ENCODE results near the gene RAB11FIP4. TPM values are rescaled to one million over a fixed set of nuclear protein-coding genes. Genes with fewer than 3 reads are reported as not detected.
A peak's percentile ranks its signal among the peaks of the same experiment; 100 is the strongest.

Gene RAB11FIP4
- total and polyA plus RNA-seq, 2 donors (not counting 1 experiment from before 2014, with no cell fraction given) = 17.0 to 70.5 TPM

DNA sequence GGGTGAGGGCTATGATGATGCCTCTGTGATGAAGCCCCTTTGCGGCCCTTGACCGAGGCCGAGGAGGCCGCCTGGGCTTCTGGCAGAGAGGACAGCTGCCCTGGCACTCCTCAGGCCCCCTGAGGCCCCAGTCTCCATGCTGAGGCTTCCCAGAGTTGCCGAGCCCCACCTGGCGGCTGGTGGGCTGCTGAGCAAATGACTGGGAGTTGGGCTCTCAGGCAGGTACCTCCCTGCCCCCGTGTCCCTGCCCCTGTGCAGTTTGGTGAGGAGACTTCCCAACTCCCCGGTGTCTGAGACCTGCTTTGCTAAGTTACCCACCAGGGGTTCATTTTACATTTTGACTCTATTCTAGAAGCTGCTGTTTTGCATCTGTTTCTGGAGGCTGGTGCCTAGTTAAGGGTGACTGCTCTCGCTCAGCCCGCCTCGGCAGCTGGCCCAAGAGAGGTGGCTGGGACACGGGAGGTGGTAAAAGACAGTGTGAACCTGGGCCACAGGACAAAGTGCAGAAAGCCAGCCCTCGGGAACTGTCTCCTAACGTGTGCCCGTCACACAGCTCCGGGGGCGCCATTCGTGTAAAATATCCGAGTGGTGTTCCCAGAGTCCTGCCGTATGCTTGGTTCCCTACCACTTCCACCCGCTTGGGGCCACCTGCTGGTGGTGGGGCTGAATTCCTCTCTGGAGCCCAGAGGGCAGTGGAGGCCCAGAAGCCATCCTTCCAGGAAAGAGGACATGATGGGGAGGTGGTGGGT lies 134.5 kb downstream of the RAB11FIP4 start:
- H3K79me2 ChIP-seq (ENCODE audit: control insufficient read depth, insufficient read depth, low read length) = peaks cover 8% of the 10 kb centered on the region
- WGBS (ENCODE audit: insufficient coverage) = 68% methylated on average over 14 of the region's 21 CpGs
- DNase-seq (no peak), ATAC-seq (ENCODE audit: low read depth) (peak; percentile 61)
- ChIA-PET POLR2A (interaction anchor here (1.3 kb wide), 1 partner anchor 9 kb away, joined by 6 read pairs; no protein-coding TSS in a partner anchor), CTCF (interaction anchor here (0.9 to 22.3 kb wide), 24 partner anchors 9 to 332 kb away, joined by 3 to 460 read pairs (median 6); partner anchors contain the start of gene RAB11FIP4)
- peaks cover 0 to 25% (median 11%) of the 10 kb centered on the region in 3 donors for H3K9me3 ChIP-seq (ENCODE audit: control extremely low read depth in 1 of 3, control insufficient read depth in 2 of 3, insufficient read depth in 1 of 3, low read length in 2 of 3)
- H3K4me3 ChIP-seq (ENCODE audit: control extremely low read depth in 1 of 5, extremely low read depth in 1 of 5, insufficient read depth in 1 of 5, low read depth in 2 of 5, low read length in 4 of 5) = no peak overlapping the region
- peak overlapping the region; percentile 36 for H3K4me2 ChIP-seq (replicated peaks; ENCODE audit: low read depth, low read length, poor library complexity, severe bottlenecking)
- H2AFZ ChIP-seq (ENCODE audit: insufficient read depth, low read depth, low read length, poor library complexity, severe bottlenecking) = no peak overlapping the region
- peaks cover 23% of the 10 kb centered on the region for H4K20me1 ChIP-seq (ENCODE audit: control insufficient read depth, insufficient read depth, low read length, poor library complexity, severe bottlenecking)
- no peak overlapping the region for H3K4me3 Mint-ChIP-seq
- peaks cover 0 to 96% of the 10 kb centered on the region in 2 experiments for H3K36me3 ChIP-seq (replicated peaks in 1 of 2; ENCODE audit: control extremely low read depth in 1 of 2, control insufficient read depth in 1 of 2, extremely low read depth in 1 of 2, insufficient read depth in 2 of 2, low read length in 1 of 2)
- H3K27me3 Mint-ChIP-seq = no peaks in the 10 kb centered on the region
- H3K27me3 ChIP-seq (replicated peaks in 1 of 4; ENCODE audit: control extremely low read depth in 1 of 4, control insufficient read depth in 3 of 4, insufficient read depth in 4 of 4, low read length in 3 of 4) = no peaks in the 10 kb centered on the region
- H3K9ac ChIP-seq (ENCODE audit: low read length) = no peak overlapping the region
- no peak for TF ChIP-seq EZH2 (IDR thresholded peaks at IDR 0.05; ENCODE audit: borderline replicate concordance, insufficient read depth, low read depth, low read length, poor library complexity, severe bottlenecking)
- TF ChIP-seq, protein P1, sequence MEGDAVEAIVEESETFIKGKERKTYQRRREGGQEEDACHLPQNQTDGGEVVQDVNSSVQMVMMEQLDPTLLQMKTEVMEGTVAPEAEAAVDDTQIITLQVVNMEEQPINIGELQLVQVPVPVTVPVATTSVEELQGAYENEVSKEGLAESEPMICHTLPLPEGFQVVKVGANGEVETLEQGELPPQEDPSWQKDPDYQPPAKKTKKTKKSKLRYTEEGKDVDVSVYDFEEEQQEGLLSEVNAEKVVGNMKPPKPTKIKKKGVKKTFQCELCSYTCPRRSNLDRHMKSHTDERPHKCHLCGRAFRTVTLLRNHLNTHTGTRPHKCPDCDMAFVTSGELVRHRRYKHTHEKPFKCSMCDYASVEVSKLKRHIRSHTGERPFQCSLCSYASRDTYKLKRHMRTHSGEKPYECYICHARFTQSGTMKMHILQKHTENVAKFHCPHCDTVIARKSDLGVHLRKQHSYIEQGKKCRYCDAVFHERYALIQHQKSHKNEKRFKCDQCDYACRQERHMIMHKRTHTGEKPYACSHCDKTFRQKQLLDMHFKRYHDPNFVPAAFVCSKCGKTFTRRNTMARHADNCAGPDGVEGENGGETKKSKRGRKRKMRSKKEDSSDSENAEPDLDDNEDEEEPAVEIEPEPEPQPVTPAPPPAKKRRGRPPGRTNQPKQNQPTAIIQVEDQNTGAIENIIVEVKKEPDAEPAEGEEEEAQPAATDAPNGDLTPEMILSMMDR (IDR thresholded peaks at IDR 0.05) = no peak
- H3K4me1 ChIP-seq (ENCODE audit: control insufficient read depth in 2 of 2, insufficient read depth in 2 of 2, low read length in 2 of 2) = peaks cover 0 to 13% of the 10 kb centered on the region in 2 donors
- intact Hi-C loops (cut with micrococcal nuclease) = loop anchor here (1.0 kb wide), 4 partner anchors 39 to 316 kb away; no protein-coding TSS in a partner anchor
- no peaks in the 10 kb centered on the region for H3K9me3 Mint-ChIP-seq (ENCODE audit: insufficient read depth)
- H3K4me1 Mint-ChIP-seq = peaks cover 9% of the 10 kb centered on the region
- H3K27ac Mint-ChIP-seq = no peak overlapping the region
- H3K27ac ChIP-seq (ENCODE audit: low read length in 2 of 2) = no peak overlapping the region

DNA sequence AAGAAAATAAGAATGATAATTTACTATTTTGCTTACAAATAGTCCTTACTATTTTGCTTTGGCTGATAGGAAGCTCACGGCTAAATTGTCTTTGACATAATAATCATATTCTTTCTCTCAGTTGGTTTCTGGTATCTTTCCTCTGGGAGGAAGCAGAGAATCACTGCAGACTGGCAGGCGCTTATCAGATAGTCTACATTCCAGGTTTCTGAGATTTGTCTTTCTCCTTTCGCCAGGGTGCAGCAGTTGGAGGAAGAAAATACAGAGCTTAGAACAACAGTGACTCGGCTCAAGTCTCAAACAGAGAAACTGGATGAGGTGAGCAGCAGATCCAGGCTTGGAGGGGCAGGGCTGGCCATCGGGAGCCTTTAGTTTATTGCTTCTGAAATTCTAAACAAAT lies 136.1 kb downstream of the RAB11FIP4 start:
- ChIA-PET CTCF (interaction anchor here (0.6 to 22.3 kb wide), 10 partner anchors 10 to 315 kb away, joined by 3 to 460 read pairs (median 5); partner anchors contain the start of gene RAB11FIP4), POLR2A (interaction anchor here (0.6 to 0.8 kb wide), 2 partner anchors 8 to 52 kb away, joined by 4 to 14 read pairs; no protein-coding TSS in a partner anchor)
- H3K27me3 ChIP-seq (replicated peaks in 1 of 4; ENCODE audit: control extremely low read depth in 1 of 4, control insufficient read depth in 3 of 4, insufficient read depth in 4 of 4, low read length in 3 of 4) = no peaks in the 10 kb centered on the region
- no peak overlapping the region for H3K4me3 ChIP-seq (ENCODE audit: control extremely low read depth in 1 of 5, extremely low read depth in 1 of 5, insufficient read depth in 1 of 5, low read depth in 2 of 5, low read length in 4 of 5)
- H3K27ac ChIP-seq (ENCODE audit: low read length in 2 of 2) = no peak overlapping the region
- no peak overlapping the region for H3K4me3 Mint-ChIP-seq
- no peak overlapping the region for H2AFZ ChIP-seq (ENCODE audit: insufficient read depth, low read depth, low read length, poor library complexity, severe bottlenecking)
- WGBS (ENCODE audit: insufficient coverage) = 97% methylated on average over 3 of the region's 5 CpGs
- peaks cover 3 to 96% of the 10 kb centered on the region in 2 experiments for H3K36me3 ChIP-seq (replicated peaks in 1 of 2; ENCODE audit: control extremely low read depth in 1 of 2, control insufficient read depth in 1 of 2, extremely low read depth in 1 of 2, insufficient read depth in 2 of 2, low read length in 1 of 2)
- H3K4me2 ChIP-seq (replicated peaks; ENCODE audit: low read depth, low read length, poor library complexity, severe bottlenecking) = no peak overlapping the region
- H3K27me3 Mint-ChIP-seq = no peaks in the 10 kb centered on the region
- peaks cover 0 to 23% (median 11%) of the 10 kb centered on the region in 3 donors for H3K9me3 ChIP-seq (ENCODE audit: control extremely low read depth in 1 of 3, control insufficient read depth in 2 of 3, insufficient read depth in 1 of 3, low read length in 2 of 3)
- intact Hi-C loops (cut with micrococcal nuclease) = no loop called here
- H3K4me1 Mint-ChIP-seq = peaks cover 9% of the 10 kb centered on the region
- DNase-seq = no peak
- no peaks in the 10 kb centered on the region for H3K9me3 Mint-ChIP-seq (ENCODE audit: insufficient read depth)
- no peak for TF ChIP-seq EZH2 (IDR thresholded peaks at IDR 0.05; ENCODE audit: borderline replicate concordance, insufficient read depth, low read depth, low read length, poor library complexity, severe bottlenecking)
- TF ChIP-seq, protein P1 (IDR thresholded peaks at IDR 0.05) = no peak
- peaks cover 6% of the 10 kb centered on the region for H3K79me2 ChIP-seq (ENCODE audit: control insufficient read depth, insufficient read depth, low read length)
- no peak overlapping the region for H3K9ac ChIP-seq (ENCODE audit: low read length)
- ATAC-seq (ENCODE audit: low read depth) = no peak
- no peak overlapping the region for H3K27ac Mint-ChIP-seq
- H4K20me1 ChIP-seq (ENCODE audit: control insufficient read depth, insufficient read depth, low read length, poor library complexity, severe bottlenecking) = peaks cover 17% of the 10 kb centered on the region
- peaks cover 0 to 13% of the 10 kb centered on the region in 2 donors for H3K4me1 ChIP-seq (ENCODE audit: control insufficient read depth in 2 of 2, insufficient read depth in 2 of 2, low read length in 2 of 2)
